Measurements from ENCODE around the gene CASTOR1.

DNA sequence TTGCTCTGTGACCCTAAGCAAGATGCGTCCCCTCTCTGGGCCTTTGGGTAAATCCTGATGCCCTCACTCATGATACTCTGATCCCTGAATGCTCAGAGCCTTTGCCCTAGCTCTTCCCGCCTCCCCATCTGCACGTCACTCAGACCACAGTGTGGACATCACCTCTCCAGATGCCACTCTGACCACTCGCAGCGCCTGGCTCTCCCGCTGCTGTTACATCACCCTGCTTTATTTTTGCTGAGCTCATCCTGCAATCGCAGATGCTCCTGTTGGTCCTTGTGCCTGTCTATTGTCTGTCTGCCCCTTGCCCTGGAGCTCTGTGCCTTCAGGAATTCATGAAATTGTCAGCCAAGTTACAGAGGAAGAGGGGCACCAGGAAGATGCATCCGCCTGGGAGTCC lies 28.2 kb downstream of the CASTOR1 start:
- TF ChIP-seq GATA3 (IDR thresholded peaks at IDR 0.05; ENCODE audit: low read depth, low read length), result no peak
- TF ChIP-seq GATA2 (IDR thresholded peaks at IDR 0.05; ENCODE audit: low read depth, low read length), result no peak
